ENCODE results near the gene STYXL1.

Gene STYXL1

GRCh38 chr7:75950111-75950681 lies 97.6 kb downstream of the STYXL1 start:
- DNase-seq, result peak; percentile 50

- DNase-seq, result no peak
These were observed 99.6 kb downstream of the STYXL1 start for GRCh38 chr7:75948179-75948578.

Measured in inflammatory macrophage treated with lipopolysaccharide for 4 hours (primary cell).